WTC11 (cell line): ENCODE measurements around the gene SLC9A9. TPM values are rescaled to one million over a fixed set of nuclear protein-coding genes. Genes with fewer than 3 reads are reported as not detected.

ENCODE experiments used
- ATAC-seq: fragments of 200-7000 bp; cut with Tn5 transposase; 2 replicates; pipeline ENCODE4 v1.10.0; 2021; ENCODE audit warnings: mild to moderate bottlenecking, moderate library complexity
- CTCF ChIA-PET: fragments of 300-600 bp; sonication (Branson Sonifier 250); formaldehyde crosslinking; loops from one replicate; lab custom pipeline; 2021; ENCODE audit warnings: antibody characterized with exemption; lab: Charles Lee
- POLR2A ChIA-PET: fragments of 350-600 bp; sonication (Branson Sonifier 250); formaldehyde crosslinking; loops from one replicate; lab custom pipeline; 2021; ENCODE audit warnings: antibody characterized with exemption; lab: Charles Lee
- DNase-seq: peaks from one replicate; pipeline ENCODE4 v3.0.0; 2021; ENCODE audit warnings: low spot score
- H3K27ac Mint-ChIP-seq: 2 replicates; pipeline ENCODE4 v1.8.0; 2021; ENCODE audit warnings: mixed read lengths
- H3K27me3 Mint-ChIP-seq: 2 replicates; pipeline ENCODE4 v1.8.0; 2021; ENCODE audit warnings: low read depth, mild to moderate bottlenecking, moderate library complexity, mixed read lengths
- H3K36me3 Mint-ChIP-seq: 2 replicates; pipeline ENCODE4 v1.8.0; 2021; ENCODE audit warnings: mixed read lengths
- H3K4me1 Mint-ChIP-seq: 2 replicates; pipeline ENCODE4 v1.8.0; 2022; ENCODE audit warnings: mixed read lengths
- H3K4me3 Mint-ChIP-seq: 2 replicates; pipeline ENCODE4 v1.8.0; 2021; ENCODE audit warnings: mild to moderate bottlenecking, moderate library complexity, mixed read lengths
- H3K9me3 Mint-ChIP-seq: 2 replicates; pipeline ENCODE4 v1.8.0; 2021; ENCODE audit warnings: mixed read lengths
- ETV6 ChIP-seq: sonication (generic); formaldehyde crosslinking; IDR thresholded peaks from 2 replicates; pipeline ENCODE4 v1.8.1; 2022; ENCODE audit warnings: mild to moderate bottlenecking, missing genetic modification reagents
- FOXP1 ChIP-seq: sonication (generic); formaldehyde crosslinking; IDR thresholded peaks from 2 replicates; pipeline ENCODE4 v1.8.0; 2022; ENCODE audit warnings: missing genetic modification reagents, mild to moderate bottlenecking, moderate library complexity, borderline replicate concordance
- GABPB1 ChIP-seq: sonication (generic); formaldehyde crosslinking; IDR thresholded peaks from 2 replicates; pipeline ENCODE4 v1.8.1; 2023; ENCODE audit warnings: mild to moderate bottlenecking, missing genetic modification reagents
- HMGA2 ChIP-seq: fragments of 250-450 bp; sonication (Bioruptor Pico); IDR thresholded peaks from 2 replicates; pipeline ENCODE4 v1.4.0; 2021; ENCODE audit warnings: mild to moderate bottlenecking, moderate library complexity
- IRF2 ChIP-seq: sonication (generic); formaldehyde crosslinking; IDR thresholded peaks from 2 replicates; pipeline ENCODE4 v1.8.0; 2022; ENCODE audit warnings: low read depth, missing genetic modification reagents, borderline replicate concordance
- NFE2L1 ChIP-seq: sonication (generic); formaldehyde crosslinking; IDR thresholded peaks from 2 replicates; pipeline ENCODE4 v1.8.1; 2023; ENCODE audit warnings: missing genetic modification reagents
- PRRX2 ChIP-seq: fragments of 250-450 bp; sonication (Bioruptor Pico); IDR thresholded peaks from 2 replicates; pipeline ENCODE4 v1.8.0; 2021; ENCODE audit warnings: mild to moderate bottlenecking
- TP53 ChIP-seq: sonication (generic); formaldehyde crosslinking; IDR thresholded peaks from 2 replicates; pipeline ENCODE4 v1.8.1; 2023; ENCODE audit warnings: mild to moderate bottlenecking, missing genetic modification reagents
- ZNF121 ChIP-seq: sonication (generic); formaldehyde crosslinking; IDR thresholded peaks from 2 replicates; pipeline ENCODE4 v1.8.0; 2023; ENCODE audit warnings: missing genetic modification reagents
- ZNF138 ChIP-seq: sonication (generic); formaldehyde crosslinking; conservative IDR thresholded peaks from 2 replicates; pipeline ENCODE4 v1.8.1; 2022; ENCODE audit warnings: mild to moderate bottlenecking, moderate library complexity, missing genetic modification reagents
- total RNA-seq: library from RNA; stranded (reverse); gene quantifications from 3 replicates; pipeline ENCODE4 v1.2.3, GENCODE V29; 2021
- TF ChIP-seq, protein P1 (sequence below): fragments of 250-450 bp; sonication (Bioruptor Pico); IDR thresholded peaks from 2 replicates; pipeline ENCODE4 v1.9.0; 2021; ENCODE audit warnings: mild to moderate bottlenecking
- TF ChIP-seq, protein P2 (sequence below): sonication (generic); formaldehyde crosslinking; IDR thresholded peaks from 2 replicates; pipeline ENCODE4 v1.8.0; 2022; ENCODE audit warnings: mild to moderate bottlenecking, missing genetic modification reagents
- TF ChIP-seq, protein P3 (sequence below): sonication (generic); formaldehyde crosslinking; IDR thresholded peaks from 2 replicates; pipeline ENCODE4 v1.8.0; 2022; ENCODE audit warnings: mild to moderate bottlenecking, missing genetic modification reagents
- TF ChIP-seq, protein P4 (sequence below): sonication (generic); formaldehyde crosslinking; IDR thresholded peaks from 2 replicates; pipeline ENCODE4 v1.8.0; 2023; ENCODE audit warnings: missing genetic modification reagents, mild to moderate bottlenecking, borderline replicate concordance
- TF ChIP-seq, protein P5 (sequence below): fragments of 250-450 bp; sonication (Bioruptor Pico); IDR thresholded peaks from 2 replicates; pipeline ENCODE4 v1.9.0; 2021; ENCODE audit warnings: moderate library complexity, mild to moderate bottlenecking, inconsistent platforms, borderline replicate concordance
- TF ChIP-seq, protein P6 (sequence below): sonication (generic); formaldehyde crosslinking; IDR thresholded peaks from 2 replicates; pipeline ENCODE4 v1.8.1; 2022; ENCODE audit warnings: mild to moderate bottlenecking, missing genetic modification reagents, moderate library complexity, borderline replicate concordance
- TF ChIP-seq, protein P7 (sequence below): sonication (generic); formaldehyde crosslinking; IDR thresholded peaks from 2 replicates; pipeline ENCODE4 v1.8.1; 2023; ENCODE audit warnings: mild to moderate bottlenecking, missing genetic modification reagents, borderline replicate concordance
- TF ChIP-seq, protein P8 (sequence below): sonication (generic); formaldehyde crosslinking; IDR thresholded peaks from 2 replicates; pipeline ENCODE4 v1.8.1; 2022; ENCODE audit warnings: low read depth, mild to moderate bottlenecking, moderate library complexity, missing genetic modification reagents, borderline replicate concordance

Gene SLC9A9
- total RNA-seq, 1 experiment from 2014 or later = 1.2 TPM

DNA sequence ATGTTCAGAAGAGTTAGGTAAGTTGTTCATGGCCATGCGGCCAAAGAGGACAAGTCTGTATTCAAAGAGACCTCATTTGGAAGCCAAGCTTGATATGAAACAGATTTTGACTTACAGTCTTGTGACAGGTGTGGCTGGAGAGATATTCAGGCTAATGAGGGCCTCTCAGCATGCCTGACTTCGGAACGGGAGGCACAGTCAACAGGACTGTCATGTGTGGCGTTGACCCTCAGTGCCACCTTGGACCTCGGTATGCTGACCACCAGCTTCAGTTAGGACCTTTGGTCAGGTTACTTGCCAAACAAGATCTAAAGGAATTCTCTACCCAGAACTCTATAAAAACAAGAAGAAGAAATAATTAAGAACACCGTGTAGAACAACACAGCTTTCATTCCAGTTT lies 604.6 kb downstream of the SLC9A9 start:
- CTCF ChIA-PET = no interaction called here
- POLR2A ChIA-PET = no interaction called here
- Mint-ChIP-seq H3K36me3 (no peaks in the 10 kb centered on the region), H3K4me3 (no peak overlapping the region)
- TF ChIP-seq FOXP1 (CRISPR knock-in tag) (no peak), GABPB1 (CRISPR knock-in tag) (no peak), ZNF121 (CRISPR knock-in tag) (no peak), NFE2L1 (CRISPR knock-in tag) (no peak)
- TF ChIP-seq, protein P1, sequence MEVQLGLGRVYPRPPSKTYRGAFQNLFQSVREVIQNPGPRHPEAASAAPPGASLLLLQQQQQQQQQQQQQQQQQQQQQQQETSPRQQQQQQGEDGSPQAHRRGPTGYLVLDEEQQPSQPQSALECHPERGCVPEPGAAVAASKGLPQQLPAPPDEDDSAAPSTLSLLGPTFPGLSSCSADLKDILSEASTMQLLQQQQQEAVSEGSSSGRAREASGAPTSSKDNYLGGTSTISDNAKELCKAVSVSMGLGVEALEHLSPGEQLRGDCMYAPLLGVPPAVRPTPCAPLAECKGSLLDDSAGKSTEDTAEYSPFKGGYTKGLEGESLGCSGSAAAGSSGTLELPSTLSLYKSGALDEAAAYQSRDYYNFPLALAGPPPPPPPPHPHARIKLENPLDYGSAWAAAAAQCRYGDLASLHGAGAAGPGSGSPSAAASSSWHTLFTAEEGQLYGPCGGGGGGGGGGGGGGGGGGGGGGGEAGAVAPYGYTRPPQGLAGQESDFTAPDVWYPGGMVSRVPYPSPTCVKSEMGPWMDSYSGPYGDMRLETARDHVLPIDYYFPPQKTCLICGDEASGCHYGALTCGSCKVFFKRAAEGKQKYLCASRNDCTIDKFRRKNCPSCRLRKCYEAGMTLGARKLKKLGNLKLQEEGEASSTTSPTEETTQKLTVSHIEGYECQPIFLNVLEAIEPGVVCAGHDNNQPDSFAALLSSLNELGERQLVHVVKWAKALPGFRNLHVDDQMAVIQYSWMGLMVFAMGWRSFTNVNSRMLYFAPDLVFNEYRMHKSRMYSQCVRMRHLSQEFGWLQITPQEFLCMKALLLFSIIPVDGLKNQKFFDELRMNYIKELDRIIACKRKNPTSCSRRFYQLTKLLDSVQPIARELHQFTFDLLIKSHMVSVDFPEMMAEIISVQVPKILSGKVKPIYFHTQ (CRISPR knock-in tag) = no peak
- TF ChIP-seq, protein P2, sequence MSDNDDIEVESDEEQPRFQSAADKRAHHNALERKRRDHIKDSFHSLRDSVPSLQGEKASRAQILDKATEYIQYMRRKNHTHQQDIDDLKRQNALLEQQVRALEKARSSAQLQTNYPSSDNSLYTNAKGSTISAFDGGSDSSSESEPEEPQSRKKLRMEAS (CRISPR knock-in tag) = no peak
- TF ChIP-seq, protein P3, sequence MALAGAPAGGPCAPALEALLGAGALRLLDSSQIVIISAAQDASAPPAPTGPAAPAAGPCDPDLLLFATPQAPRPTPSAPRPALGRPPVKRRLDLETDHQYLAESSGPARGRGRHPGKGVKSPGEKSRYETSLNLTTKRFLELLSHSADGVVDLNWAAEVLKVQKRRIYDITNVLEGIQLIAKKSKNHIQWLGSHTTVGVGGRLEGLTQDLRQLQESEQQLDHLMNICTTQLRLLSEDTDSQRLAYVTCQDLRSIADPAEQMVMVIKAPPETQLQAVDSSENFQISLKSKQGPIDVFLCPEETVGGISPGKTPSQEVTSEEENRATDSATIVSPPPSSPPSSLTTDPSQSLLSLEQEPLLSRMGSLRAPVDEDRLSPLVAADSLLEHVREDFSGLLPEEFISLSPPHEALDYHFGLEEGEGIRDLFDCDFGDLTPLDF (CRISPR knock-in tag) = no peak
- TF ChIP-seq, protein P4, sequence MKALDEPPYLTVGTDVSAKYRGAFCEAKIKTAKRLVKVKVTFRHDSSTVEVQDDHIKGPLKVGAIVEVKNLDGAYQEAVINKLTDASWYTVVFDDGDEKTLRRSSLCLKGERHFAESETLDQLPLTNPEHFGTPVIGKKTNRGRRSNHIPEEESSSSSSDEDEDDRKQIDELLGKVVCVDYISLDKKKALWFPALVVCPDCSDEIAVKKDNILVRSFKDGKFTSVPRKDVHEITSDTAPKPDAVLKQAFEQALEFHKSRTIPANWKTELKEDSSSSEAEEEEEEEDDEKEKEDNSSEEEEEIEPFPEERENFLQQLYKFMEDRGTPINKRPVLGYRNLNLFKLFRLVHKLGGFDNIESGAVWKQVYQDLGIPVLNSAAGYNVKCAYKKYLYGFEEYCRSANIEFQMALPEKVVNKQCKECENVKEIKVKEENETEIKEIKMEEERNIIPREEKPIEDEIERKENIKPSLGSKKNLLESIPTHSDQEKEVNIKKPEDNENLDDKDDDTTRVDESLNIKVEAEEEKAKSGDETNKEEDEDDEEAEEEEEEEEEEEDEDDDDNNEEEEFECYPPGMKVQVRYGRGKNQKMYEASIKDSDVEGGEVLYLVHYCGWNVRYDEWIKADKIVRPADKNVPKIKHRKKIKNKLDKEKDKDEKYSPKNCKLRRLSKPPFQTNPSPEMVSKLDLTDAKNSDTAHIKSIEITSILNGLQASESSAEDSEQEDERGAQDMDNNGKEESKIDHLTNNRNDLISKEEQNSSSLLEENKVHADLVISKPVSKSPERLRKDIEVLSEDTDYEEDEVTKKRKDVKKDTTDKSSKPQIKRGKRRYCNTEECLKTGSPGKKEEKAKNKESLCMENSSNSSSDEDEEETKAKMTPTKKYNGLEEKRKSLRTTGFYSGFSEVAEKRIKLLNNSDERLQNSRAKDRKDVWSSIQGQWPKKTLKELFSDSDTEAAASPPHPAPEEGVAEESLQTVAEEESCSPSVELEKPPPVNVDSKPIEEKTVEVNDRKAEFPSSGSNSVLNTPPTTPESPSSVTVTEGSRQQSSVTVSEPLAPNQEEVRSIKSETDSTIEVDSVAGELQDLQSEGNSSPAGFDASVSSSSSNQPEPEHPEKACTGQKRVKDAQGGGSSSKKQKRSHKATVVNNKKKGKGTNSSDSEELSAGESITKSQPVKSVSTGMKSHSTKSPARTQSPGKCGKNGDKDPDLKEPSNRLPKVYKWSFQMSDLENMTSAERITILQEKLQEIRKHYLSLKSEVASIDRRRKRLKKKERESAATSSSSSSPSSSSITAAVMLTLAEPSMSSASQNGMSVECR (CRISPR knock-in tag) = no peak
- TF ChIP-seq, protein P5, sequence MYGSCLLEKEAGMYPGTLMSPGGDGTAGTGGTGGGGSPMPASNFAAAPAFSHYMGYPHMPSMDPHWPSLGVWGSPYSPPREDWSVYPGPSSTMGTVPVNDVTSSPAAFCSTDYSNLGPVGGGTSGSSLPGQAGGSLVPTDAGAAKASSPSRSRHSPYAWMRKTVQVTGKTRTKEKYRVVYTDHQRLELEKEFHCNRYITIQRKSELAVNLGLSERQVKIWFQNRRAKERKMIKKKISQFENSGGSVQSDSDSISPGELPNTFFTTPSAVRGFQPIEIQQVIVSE (CRISPR knock-in tag) = no peak
- TF ChIP-seq, protein P6, sequence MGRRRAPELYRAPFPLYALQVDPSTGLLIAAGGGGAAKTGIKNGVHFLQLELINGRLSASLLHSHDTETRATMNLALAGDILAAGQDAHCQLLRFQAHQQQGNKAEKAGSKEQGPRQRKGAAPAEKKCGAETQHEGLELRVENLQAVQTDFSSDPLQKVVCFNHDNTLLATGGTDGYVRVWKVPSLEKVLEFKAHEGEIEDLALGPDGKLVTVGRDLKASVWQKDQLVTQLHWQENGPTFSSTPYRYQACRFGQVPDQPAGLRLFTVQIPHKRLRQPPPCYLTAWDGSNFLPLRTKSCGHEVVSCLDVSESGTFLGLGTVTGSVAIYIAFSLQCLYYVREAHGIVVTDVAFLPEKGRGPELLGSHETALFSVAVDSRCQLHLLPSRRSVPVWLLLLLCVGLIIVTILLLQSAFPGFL (CRISPR knock-in tag) = no peak
- TF ChIP-seq, all 79 proteins: peak for 0
- H3K27me3 Mint-ChIP-seq = no peaks in the 10 kb centered on the region
- DNase-seq (no peak), ATAC-seq (no peak)
- no peak overlapping the region for H3K27ac Mint-ChIP-seq
- peaks cover 6% of the 10 kb centered on the region for H3K9me3 Mint-ChIP-seq
- H3K4me1 Mint-ChIP-seq = peaks cover 8% of the 10 kb centered on the region

DNA sequence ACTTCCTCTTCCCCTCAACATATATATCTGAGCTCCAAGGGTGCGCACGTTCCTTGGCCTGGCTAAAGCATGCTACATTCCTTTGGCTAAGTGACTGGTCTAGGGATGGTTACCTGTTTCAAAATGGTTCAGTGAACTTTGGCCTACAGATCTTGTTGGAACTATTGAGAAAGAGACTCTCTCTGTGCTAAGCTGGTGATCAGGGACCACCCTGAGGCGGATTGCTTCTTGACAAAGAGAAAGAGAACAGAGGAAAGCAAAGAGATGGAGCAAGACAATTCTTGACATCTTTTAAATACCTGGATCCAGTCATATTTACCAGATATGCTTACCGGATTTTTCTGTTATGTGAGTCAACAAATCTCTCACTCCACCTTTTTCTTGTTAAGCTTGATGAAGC lies 605.6 kb downstream of the SLC9A9 start:
- ATAC-seq (no peak), DNase-seq (no peak)
- peaks cover 8% of the 10 kb centered on the region for H3K9me3 Mint-ChIP-seq
- ChIA-PET POLR2A (no interaction called here), CTCF (no interaction called here)
- no peaks in the 10 kb centered on the region for H3K36me3 Mint-ChIP-seq
- H3K27me3 Mint-ChIP-seq = no peaks in the 10 kb centered on the region
- H3K4me1 Mint-ChIP-seq = peaks cover 8% of the 10 kb centered on the region
- H3K4me3 Mint-ChIP-seq = no peak overlapping the region
- H3K27ac Mint-ChIP-seq = no peak overlapping the region
- TF ChIP-seq, protein P7, sequence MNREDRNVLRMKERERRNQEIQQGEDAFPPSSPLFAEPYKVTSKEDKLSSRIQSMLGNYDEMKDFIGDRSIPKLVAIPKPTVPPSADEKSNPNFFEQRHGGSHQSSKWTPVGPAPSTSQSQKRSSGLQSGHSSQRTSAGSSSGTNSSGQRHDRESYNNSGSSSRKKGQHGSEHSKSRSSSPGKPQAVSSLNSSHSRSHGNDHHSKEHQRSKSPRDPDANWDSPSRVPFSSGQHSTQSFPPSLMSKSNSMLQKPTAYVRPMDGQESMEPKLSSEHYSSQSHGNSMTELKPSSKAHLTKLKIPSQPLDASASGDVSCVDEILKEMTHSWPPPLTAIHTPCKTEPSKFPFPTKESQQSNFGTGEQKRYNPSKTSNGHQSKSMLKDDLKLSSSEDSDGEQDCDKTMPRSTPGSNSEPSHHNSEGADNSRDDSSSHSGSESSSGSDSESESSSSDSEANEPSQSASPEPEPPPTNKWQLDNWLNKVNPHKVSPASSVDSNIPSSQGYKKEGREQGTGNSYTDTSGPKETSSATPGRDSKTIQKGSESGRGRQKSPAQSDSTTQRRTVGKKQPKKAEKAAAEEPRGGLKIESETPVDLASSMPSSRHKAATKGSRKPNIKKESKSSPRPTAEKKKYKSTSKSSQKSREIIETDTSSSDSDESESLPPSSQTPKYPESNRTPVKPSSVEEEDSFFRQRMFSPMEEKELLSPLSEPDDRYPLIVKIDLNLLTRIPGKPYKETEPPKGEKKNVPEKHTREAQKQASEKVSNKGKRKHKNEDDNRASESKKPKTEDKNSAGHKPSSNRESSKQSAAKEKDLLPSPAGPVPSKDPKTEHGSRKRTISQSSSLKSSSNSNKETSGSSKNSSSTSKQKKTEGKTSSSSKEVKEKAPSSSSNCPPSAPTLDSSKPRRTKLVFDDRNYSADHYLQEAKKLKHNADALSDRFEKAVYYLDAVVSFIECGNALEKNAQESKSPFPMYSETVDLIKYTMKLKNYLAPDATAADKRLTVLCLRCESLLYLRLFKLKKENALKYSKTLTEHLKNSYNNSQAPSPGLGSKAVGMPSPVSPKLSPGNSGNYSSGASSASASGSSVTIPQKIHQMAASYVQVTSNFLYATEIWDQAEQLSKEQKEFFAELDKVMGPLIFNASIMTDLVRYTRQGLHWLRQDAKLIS = no peak
- TF ChIP-seq TP53 (CRISPR knock-in tag) = no peak
- TF ChIP-seq ZNF138 = no peak
- no peak for TF ChIP-seq ETV6 (CRISPR knock-in tag)
- no peak for TF ChIP-seq PRRX2 (CRISPR knock-in tag)
- TF ChIP-seq, protein P6 (CRISPR knock-in tag) = no peak
- no peak for TF ChIP-seq IRF2 (CRISPR knock-in tag)
- TF ChIP-seq HMGA2 (CRISPR knock-in tag) = no peak
- TF ChIP-seq, protein P8, sequence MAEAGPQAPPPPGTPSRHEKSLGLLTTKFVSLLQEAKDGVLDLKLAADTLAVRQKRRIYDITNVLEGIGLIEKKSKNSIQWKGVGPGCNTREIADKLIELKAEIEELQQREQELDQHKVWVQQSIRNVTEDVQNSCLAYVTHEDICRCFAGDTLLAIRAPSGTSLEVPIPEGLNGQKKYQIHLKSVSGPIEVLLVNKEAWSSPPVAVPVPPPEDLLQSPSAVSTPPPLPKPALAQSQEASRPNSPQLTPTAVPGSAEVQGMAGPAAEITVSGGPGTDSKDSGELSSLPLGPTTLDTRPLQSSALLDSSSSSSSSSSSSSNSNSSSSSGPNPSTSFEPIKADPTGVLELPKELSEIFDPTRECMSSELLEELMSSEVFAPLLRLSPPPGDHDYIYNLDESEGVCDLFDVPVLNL (CRISPR knock-in tag) = no peak
